Vein endothelial cell (primary cell): ENCODE data around the gene ELMOD2. TPM values are rescaled to one million over a fixed set of nuclear protein-coding genes. Genes with fewer than 3 reads are reported as not detected.

Experiments used
- small RNA-seq: library from RNA; depleted of rRNA; stranded (forward); fragments of <200 nt; gene quantifications from one replicate; pipeline ENCODE3, GENCODE V24; 2012
- total RNA-seq: library from RNA; depleted of rRNA; stranded (reverse); fragments of >200 nt; gene quantifications from 2 replicates; pipeline ENCODE4 v1.2.3, GENCODE V29; 2012

ELMOD2 gene
- total RNA-seq, result 19.5 and 20.6 TPM in 2 replicates

GRCh38 chr4:140523857-140524742 lies at the start of gene ELMOD2:
Gene ELMOD2, plus strand, starts transcription at chr4:140524168. Its CDS starts 1,261 bp downstream, at chr4:140525429.

GRCh38 chr4:140497747-140498636 lies 26.0 kb upstream of the ELMOD2 start, which contains the start of gene MGAT4D:
Gene MGAT4D, minus strand, starts transcription at chr4:140498293. Its CDS starts 71 bp downstream, at chr4:140498222.

GRCh38 chr4:140568507-140569306 lies 44.7 kb downstream of the ELMOD2 start, which contains the start of gene UCP1:
Gene UCP1, minus strand, starts transcription at chr4:140568961. Its CDS starts 232 bp downstream, at chr4:140568729.

Small RNAs within 50 kb of the gene (small RNA-seq; reads per million reads assigned to genes)
- gene AC108019.1 (not detected), gene RN7SL152P (not detected)

Other genes starting within 250 kb of the ELMOD2 start
- 50.6 and 64.6 TPM in 2 replicates for gene SCOC, start 150.5 kb upstream of the ELMOD2 start, total RNA-seq
- 0.67 and 0.98 TPM in 2 replicates for gene CLGN, start 96.5 kb upstream of the ELMOD2 start, total RNA-seq
- gene MGAT4D, start 25.9 kb upstream of the ELMOD2 start, total RNA-seq, result not detected in 2 replicates
- not detected in 2 replicates for gene UCP1, start 44.8 kb downstream of the ELMOD2 start, total RNA-seq
- 66.6 and 66.8 TPM in 2 replicates for gene TBC1D9, start 232.2 kb downstream of the ELMOD2 start, total RNA-seq